ENCODE results near the gene SCFD2.
"Not testable (repeated sequence)": the region's sequence is repeated elsewhere in the genome, so short reads cannot be mapped to it uniquely, and the experiment has no call there.

SCFD2 gene

GRCh38 chr4:53236624-53237023 lies 129.2 kb downstream of the SCFD2 start:
- DNase-seq: not testable (repeated sequence)

GRCh38 chr4:53235547-53235946 lies 130.3 kb downstream of the SCFD2 start:
- no peak for DNase-seq

- DNase-seq: no peak
Observed at GRCh38 chr4:53234669-53235068, 131.2 kb downstream of the SCFD2 start.

- no peak for DNase-seq
Observed at GRCh38 chr4:53234111-53234510, 131.8 kb downstream of the SCFD2 start.

- no peak for DNase-seq
Observed at GRCh38 chr4:53233114-53233795, 132.6 kb downstream of the SCFD2 start.

GRCh38 chr4:53232371-53232770 lies 133.5 kb downstream of the SCFD2 start:
- DNase-seq: no peak

- no peak for DNase-seq
Observed at GRCh38 chr4:53228036-53228435, 137.8 kb downstream of the SCFD2 start.

GRCh38 chr4:53227451-53227850 lies 138.4 kb downstream of the SCFD2 start:
- DNase-seq: no peak

GRCh38 chr4:53221832-53222480 lies 143.9 kb downstream of the SCFD2 start:
- DNase-seq: peak; percentile 25

- DNase-seq: not testable (repeated sequence)
Observed at GRCh38 chr4:53219148-53219547, 146.7 kb downstream of the SCFD2 start.

- DNase-seq: no peak
Observed at GRCh38 chr4:53208753-53209152, 157.1 kb downstream of the SCFD2 start.

- peak; percentile 39 for DNase-seq
Observed at GRCh38 chr4:53205970-53206369, 159.9 kb downstream of the SCFD2 start.

- no peak for DNase-seq
Observed at GRCh38 chr4:53199356-53199755, 166.5 kb downstream of the SCFD2 start.

GRCh38 chr4:53197772-53198142 lies 168.1 kb downstream of the SCFD2 start:
- DNase-seq: no peak

- DNase-seq: peak; percentile 90
Observed at GRCh38 chr4:53196882-53197771, 168.7 kb downstream of the SCFD2 start.

GRCh38 chr4:53195815-53196661 lies 169.8 kb downstream of the SCFD2 start:
- peak; percentile 88 for DNase-seq

GRCh38 chr4:53194727-53195126 lies 171.1 kb downstream of the SCFD2 start:
- no peak for DNase-seq

GRCh38 chr4:53193111-53193510 lies 172.8 kb downstream of the SCFD2 start:
- DNase-seq: peak; percentile 41

- DNase-seq: no peak
Observed at GRCh38 chr4:53192496-53192895, 173.4 kb downstream of the SCFD2 start.

GRCh38 chr4:53191997-53192396 lies 173.9 kb downstream of the SCFD2 start:
- DNase-seq: no peak

GRCh38 chr4:53189011-53189410 lies 176.8 kb downstream of the SCFD2 start:
- peak; percentile 84 for DNase-seq

- peak; percentile 22 for DNase-seq
Observed at GRCh38 chr4:53186714-53187358, 179.0 kb downstream of the SCFD2 start.

Data from fibroblast of skin of right quadriceps (primary cell).